HepG2 (cell line): ENCODE measurements around the gene ZBTB46. TPM values are rescaled to one million over a fixed set of nuclear protein-coding genes. Genes with fewer than 3 reads are reported as not detected.
A peak's percentile ranks its signal among the peaks of the same experiment; 100 is the strongest.

Source experiments
- CBX5 ChIP-seq: sonication (generic); formaldehyde crosslinking; IDR thresholded peaks from 2 replicates; pipeline ENCODE4 v1.4.0; 2020; ENCODE audit warnings: missing genetic modification reagents, borderline replicate concordance
- ESRRA ChIP-seq: sonication (generic); formaldehyde crosslinking; IDR thresholded peaks from 2 replicates; pipeline ENCODE4 v1.5.1; 2020; ENCODE audit warnings: mild to moderate bottlenecking, low read depth, missing genetic modification reagents
- GABPB1 ChIP-seq: IDR thresholded peaks from 2 replicates; pipeline ENCODE4 v1.6.1; 2016; ENCODE audit warnings: mild to moderate bottlenecking, missing genetic modification reagents, moderate library complexity, missing compliant biosample characterization
- GATA4 ChIP-seq: sonication (generic); IDR thresholded peaks from 2 replicates; pipeline ENCODE4 v1.6.1; 2016; ENCODE audit warnings: antibody characterized with exemption, low read depth, borderline replicate concordance
- GATAD2A ChIP-seq: IDR thresholded peaks from 2 replicates; pipeline ENCODE4 v1.6.1; 2016
- KAT2B ChIP-seq: fragments of 150-350 bp; IDR thresholded peaks from 2 replicates; pipeline ENCODE4 v1.6.1; 2014; ENCODE audit warnings: low read depth, low read length, borderline replicate concordance
- MTA3 ChIP-seq: sonication (generic); formaldehyde crosslinking; IDR thresholded peaks from 2 replicates; pipeline ENCODE4 v1.4.0; 2020; ENCODE audit warnings: missing genetic modification reagents
- MTF2 ChIP-seq: sonication (generic); formaldehyde crosslinking; IDR thresholded peaks from 2 replicates; pipeline ENCODE4 v1.5.0; 2020; ENCODE audit warnings: missing genetic modification reagents, borderline replicate concordance
- NR3C1 ChIP-seq: sonication (generic); formaldehyde crosslinking; IDR thresholded peaks from 2 replicates; pipeline ENCODE4 v1.4.0; 2020; ENCODE audit warnings: missing genetic modification reagents
- RARG ChIP-seq: sonication (generic); formaldehyde crosslinking; IDR thresholded peaks from 2 replicates; pipeline ENCODE4 v1.4.0; 2020; ENCODE audit warnings: low read depth, mild to moderate bottlenecking, missing genetic modification reagents
- REXO4 ChIP-seq: sonication (generic); formaldehyde crosslinking; IDR thresholded peaks from 2 replicates; pipeline ENCODE4 v1.8.0; 2022; ENCODE audit warnings: missing genetic modification reagents, mild to moderate bottlenecking, borderline replicate concordance
- RFXANK ChIP-seq: IDR thresholded peaks from 2 replicates; pipeline ENCODE4 v1.6.1; 2016
- SAP130 ChIP-seq: IDR thresholded peaks from 2 replicates; pipeline ENCODE4 v1.6.1; 2016; ENCODE audit warnings: low read depth
- SETDB1 ChIP-seq: sonication (generic); formaldehyde crosslinking; IDR thresholded peaks from 2 replicates; pipeline ENCODE4 v1.5.1; 2020; ENCODE audit warnings: missing genetic modification reagents, mild to moderate bottlenecking, borderline replicate concordance
- SMAD1 ChIP-seq: sonication (generic); formaldehyde crosslinking; IDR thresholded peaks from 2 replicates; pipeline ENCODE4 v1.4.0; 2020; ENCODE audit warnings: missing genetic modification reagents, low read depth, mild to moderate bottlenecking, borderline replicate concordance
- SNAPC2 ChIP-seq: sonication (generic); formaldehyde crosslinking; IDR thresholded peaks from 2 replicates; pipeline ENCODE4 v1.8.1; 2022; ENCODE audit warnings: mild to moderate bottlenecking, missing genetic modification reagents
- ZFP37 ChIP-seq: sonication (generic); formaldehyde crosslinking; IDR thresholded peaks from 2 replicates; pipeline ENCODE4 v1.4.0; 2020; ENCODE audit warnings: missing genetic modification reagents, borderline replicate concordance
- ZFP82 ChIP-seq: sonication (generic); formaldehyde crosslinking; IDR thresholded peaks from 2 replicates; pipeline ENCODE4 v1.5.1; 2020; ENCODE audit warnings: mild to moderate bottlenecking, missing genetic modification reagents, borderline replicate concordance
- ZMYM2 ChIP-seq: sonication (generic); formaldehyde crosslinking; IDR thresholded peaks from 2 replicates; pipeline ENCODE4 v1.8.0; 2022; ENCODE audit warnings: mild to moderate bottlenecking, missing genetic modification reagents
- ZNF101 ChIP-seq: sonication (generic); formaldehyde crosslinking; IDR thresholded peaks from 2 replicates; pipeline ENCODE4 v1.4.0; 2020; ENCODE audit warnings: mild to moderate bottlenecking, low read depth, missing genetic modification reagents, borderline replicate concordance
- ZNF292 ChIP-seq: sonication (generic); formaldehyde crosslinking; IDR thresholded peaks from 2 replicates; pipeline ENCODE4 v1.8.1; 2022; ENCODE audit warnings: mild to moderate bottlenecking, low read depth, missing genetic modification reagents, borderline replicate concordance
- ZNF382 ChIP-seq: sonication (generic); formaldehyde crosslinking; IDR thresholded peaks from 2 replicates; pipeline ENCODE4 v1.5.0; 2020; ENCODE audit warnings: missing genetic modification reagents, mild to moderate bottlenecking, borderline replicate concordance
- ZNF547 ChIP-seq: sonication (generic); formaldehyde crosslinking; IDR thresholded peaks from 2 replicates; pipeline ENCODE4 v1.5.1; 2020; ENCODE audit warnings: mild to moderate bottlenecking, missing genetic modification reagents
- ZNF550 ChIP-seq: sonication (generic); formaldehyde crosslinking; IDR thresholded peaks from 2 replicates; pipeline ENCODE4 v1.4.0; 2020; ENCODE audit warnings: mild to moderate bottlenecking, missing genetic modification reagents, borderline replicate concordance
- ZNF552 ChIP-seq: sonication (generic); formaldehyde crosslinking; IDR thresholded peaks from 2 replicates; pipeline ENCODE4 v1.9.0; 2022; ENCODE audit warnings: missing genetic modification reagents, mild to moderate bottlenecking, borderline replicate concordance
- polyA plus RNA-seq, 8 experiments: library from polyadenylated mRNA; depleted of rRNA in 3 of 8; stranded (reverse) in 7 of 8; unstranded in 1 of 8; fragments of >200 nt; fragmentation: Illumina TruSeq in 4 of 8; extraction: Trizol in 4 of 8; gene quantifications; 2 replicates each; pipeline versions ENCODE4 v1.2.1 to v1.2.3, GENCODE V29; 2011 to 2016; ENCODE audit warnings: low read depth in 4 of 8, missing spikeins in 1 of 8, mixed read lengths in 1 of 8; ENCODE audit not compliant: insufficient read depth in 1 of 8
- total RNA-seq, 5 experiments: library from RNA; depleted of rRNA; stranded (reverse); fragments of >200 nt; fragmentation: Illumina TruSeq; extraction: Trizol; gene quantifications; 2 replicates each; pipeline ENCODE4 v1.2.3, GENCODE V29; 2016; ENCODE audit warnings: low read depth in 1 of 5
- TF ChIP-seq, protein P1 (sequence below): sonication (generic); formaldehyde crosslinking; IDR thresholded peaks from 2 replicates; pipeline ENCODE4 v1.5.0; 2020; ENCODE audit warnings: missing genetic modification reagents
- TF ChIP-seq, protein P2 (sequence below): sonication (generic); formaldehyde crosslinking; IDR thresholded peaks from 2 replicates; pipeline ENCODE4 v1.4.0; 2020; ENCODE audit warnings: missing genetic modification reagents, low read depth, mild to moderate bottlenecking, borderline replicate concordance
- TF ChIP-seq, protein P3 (sequence below): sonication (generic); formaldehyde crosslinking; conservative IDR thresholded peaks from 2 replicates; pipeline ENCODE4 v1.4.0; 2020; ENCODE audit warnings: missing genetic modification reagents
- TF ChIP-seq, protein P4 (sequence below): IDR thresholded peaks from 2 replicates; pipeline ENCODE4 v1.6.1; 2016; ENCODE audit warnings: mild to moderate bottlenecking

Gene ZBTB46
- total and polyA plus RNA-seq, 2 of the 13 experiments (the other 11 are each of a cell fraction or from before 2014, with no cell fraction given) = 1.6 to 13.5 TPM

DNA sequence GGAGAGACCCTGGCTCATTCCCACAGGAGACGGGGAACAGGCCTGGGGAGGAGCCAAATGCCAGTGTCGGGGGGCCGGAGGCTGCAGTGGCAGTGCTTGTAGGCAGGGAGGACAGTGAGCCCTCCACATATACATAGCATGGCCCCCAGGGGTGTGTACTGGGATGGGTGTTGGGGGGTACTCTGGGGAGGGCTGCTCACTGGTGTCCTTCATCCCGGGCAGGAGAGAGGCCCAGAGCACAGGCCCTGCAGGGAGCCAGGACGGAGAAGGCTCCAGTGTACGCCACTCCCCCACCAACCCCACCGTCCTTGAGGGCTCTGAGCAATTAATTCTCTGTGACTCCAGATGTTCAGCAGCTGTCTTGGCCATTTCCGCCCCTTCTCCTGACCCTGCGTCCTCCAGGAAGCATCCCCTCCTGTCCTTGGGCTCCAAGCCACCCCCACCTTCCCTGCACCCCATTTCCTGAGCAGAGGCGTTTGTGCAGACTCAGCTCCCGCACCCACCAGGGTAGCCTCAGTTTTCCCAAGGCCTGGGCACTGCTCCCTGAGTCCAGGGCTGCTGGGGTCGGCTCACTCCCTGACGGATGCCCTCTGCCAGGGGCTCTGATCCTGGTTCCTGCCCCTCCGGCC lies 26.8 kb upstream of the ZBTB46 start (continued):
- TF ChIP-seq ZMYM2 (no peak), ZNF382 (CRISPR knock-in tag) (no peak), KAT2B (no peak), ZFP82 (no peak), ZNF547 (CRISPR knock-in tag) (no peak), GATAD2A (CRISPR knock-in tag) (no peak), GATA4 (no peak), SAP130 (CRISPR knock-in tag) (no peak), ZNF101 (CRISPR knock-in tag) (no peak), ZNF552 (CRISPR knock-in tag) (no peak), CBX5 (CRISPR knock-in tag) (no peak), REXO4 (CRISPR knock-in tag) (no peak), GABPB1 (CRISPR knock-in tag) (peak; percentile 33; the same call in 1 of the 2 replicates), SETDB1 (CRISPR knock-in tag) (peak; percentile 72; the same call in 1 of the 2 replicates), SMAD1 (CRISPR knock-in tag) (no peak), RFXANK (no peak), MTA3 (no peak), SNAPC2 (CRISPR knock-in tag) (peak; percentile 61), NR3C1 (CRISPR knock-in tag) (no peak), RARG (CRISPR knock-in tag) (no peak), ZNF292 (CRISPR knock-in tag) (0 out of 2 replicates have a peak, but pooled peaks have one; percentile 39), ZFP37 (CRISPR knock-in tag) (no peak), ESRRA (no peak), ZNF550 (CRISPR knock-in tag) (no peak), MTF2 (no peak)
- TF ChIP-seq, protein P1, sequence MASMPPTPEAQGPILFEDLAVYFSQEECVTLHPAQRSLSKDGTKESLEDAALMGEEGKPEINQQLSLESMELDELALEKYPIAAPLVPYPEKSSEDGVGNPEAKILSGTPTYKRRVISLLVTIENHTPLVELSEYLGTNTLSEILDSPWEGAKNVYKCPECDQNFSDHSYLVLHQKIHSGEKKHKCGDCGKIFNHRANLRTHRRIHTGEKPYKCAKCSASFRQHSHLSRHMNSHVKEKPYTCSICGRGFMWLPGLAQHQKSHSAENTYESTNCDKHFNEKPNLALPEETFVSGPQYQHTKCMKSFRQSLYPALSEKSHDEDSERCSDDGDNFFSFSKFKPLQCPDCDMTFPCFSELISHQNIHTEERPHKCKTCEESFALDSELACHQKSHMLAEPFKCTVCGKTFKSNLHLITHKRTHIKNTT (CRISPR knock-in tag) = no peak
- TF ChIP-seq, protein P2, sequence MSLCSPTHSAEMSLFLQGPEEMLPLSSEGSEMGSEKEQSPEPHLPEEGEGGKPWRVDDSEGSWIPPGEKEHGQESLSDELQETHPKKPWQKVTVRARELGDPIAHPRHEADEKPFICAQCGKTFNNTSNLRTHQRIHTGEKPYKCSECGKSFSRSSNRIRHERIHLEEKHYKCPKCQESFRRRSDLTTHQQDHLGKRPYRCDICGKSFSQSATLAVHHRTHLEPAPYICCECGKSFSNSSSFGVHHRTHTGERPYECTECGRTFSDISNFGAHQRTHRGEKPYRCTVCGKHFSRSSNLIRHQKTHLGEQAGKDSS (CRISPR knock-in tag) = no peak
- TF ChIP-seq, protein P3, sequence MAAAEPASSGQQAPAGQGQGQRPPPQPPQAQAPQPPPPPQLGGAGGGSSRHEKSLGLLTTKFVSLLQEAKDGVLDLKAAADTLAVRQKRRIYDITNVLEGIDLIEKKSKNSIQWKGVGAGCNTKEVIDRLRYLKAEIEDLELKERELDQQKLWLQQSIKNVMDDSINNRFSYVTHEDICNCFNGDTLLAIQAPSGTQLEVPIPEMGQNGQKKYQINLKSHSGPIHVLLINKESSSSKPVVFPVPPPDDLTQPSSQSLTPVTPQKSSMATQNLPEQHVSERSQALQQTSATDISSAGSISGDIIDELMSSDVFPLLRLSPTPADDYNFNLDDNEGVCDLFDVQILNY = 0 out of 2 replicates have a peak, but pooled peaks have one; percentile 7
- TF ChIP-seq, protein P4, sequence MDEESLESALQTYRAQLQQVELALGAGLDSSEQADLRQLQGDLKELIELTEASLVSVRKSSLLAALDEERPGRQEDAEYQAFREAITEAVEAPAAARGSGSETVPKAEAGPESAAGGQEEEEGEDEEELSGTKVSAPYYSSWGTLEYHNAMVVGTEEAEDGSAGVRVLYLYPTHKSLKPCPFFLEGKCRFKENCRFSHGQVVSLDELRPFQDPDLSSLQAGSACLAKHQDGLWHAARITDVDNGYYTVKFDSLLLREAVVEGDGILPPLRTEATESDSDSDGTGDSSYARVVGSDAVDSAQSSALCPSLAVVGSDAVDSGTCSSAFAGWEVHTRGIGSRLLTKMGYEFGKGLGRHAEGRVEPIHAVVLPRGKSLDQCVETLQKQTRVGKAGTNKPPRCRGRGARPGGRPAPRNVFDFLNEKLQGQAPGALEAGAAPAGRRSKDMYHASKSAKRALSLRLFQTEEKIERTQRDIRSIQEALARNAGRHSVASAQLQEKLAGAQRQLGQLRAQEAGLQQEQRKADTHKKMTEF (CRISPR knock-in tag) = no peak
